ENCODE data around the gene TEX19.
A peak's percentile ranks its signal among the peaks of the same experiment; 100 is the strongest.

TEX19 gene

DNA sequence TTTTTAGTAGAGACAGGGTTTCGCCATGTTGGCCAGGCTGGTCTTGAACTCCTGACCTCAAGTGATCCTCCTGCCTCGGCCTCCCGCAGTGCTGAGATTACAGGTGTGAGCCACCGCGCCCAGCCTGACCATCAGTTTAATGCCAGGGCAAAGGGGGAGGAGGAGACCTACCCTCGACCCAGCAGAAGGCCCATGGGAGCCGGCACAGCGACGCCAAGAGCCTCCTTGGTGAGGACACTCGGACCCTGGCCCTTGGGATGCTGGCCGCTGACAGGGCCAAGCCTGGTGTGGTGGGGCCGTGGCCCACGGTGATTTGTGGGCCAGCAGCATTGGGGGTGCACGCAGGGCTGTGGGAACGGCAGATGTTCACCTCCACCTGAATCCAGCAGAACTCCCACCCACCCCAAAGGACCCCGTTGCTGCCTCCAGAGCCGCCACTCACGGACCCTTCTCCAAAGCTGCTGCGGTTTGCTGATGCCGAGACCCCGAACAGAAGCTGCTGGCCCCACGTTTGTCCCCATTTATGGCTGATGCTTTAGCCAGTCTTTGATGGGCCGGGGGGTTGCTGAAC, 32.5 kb downstream of the TEX19 start:
- DNase-seq = no peak

DNA sequence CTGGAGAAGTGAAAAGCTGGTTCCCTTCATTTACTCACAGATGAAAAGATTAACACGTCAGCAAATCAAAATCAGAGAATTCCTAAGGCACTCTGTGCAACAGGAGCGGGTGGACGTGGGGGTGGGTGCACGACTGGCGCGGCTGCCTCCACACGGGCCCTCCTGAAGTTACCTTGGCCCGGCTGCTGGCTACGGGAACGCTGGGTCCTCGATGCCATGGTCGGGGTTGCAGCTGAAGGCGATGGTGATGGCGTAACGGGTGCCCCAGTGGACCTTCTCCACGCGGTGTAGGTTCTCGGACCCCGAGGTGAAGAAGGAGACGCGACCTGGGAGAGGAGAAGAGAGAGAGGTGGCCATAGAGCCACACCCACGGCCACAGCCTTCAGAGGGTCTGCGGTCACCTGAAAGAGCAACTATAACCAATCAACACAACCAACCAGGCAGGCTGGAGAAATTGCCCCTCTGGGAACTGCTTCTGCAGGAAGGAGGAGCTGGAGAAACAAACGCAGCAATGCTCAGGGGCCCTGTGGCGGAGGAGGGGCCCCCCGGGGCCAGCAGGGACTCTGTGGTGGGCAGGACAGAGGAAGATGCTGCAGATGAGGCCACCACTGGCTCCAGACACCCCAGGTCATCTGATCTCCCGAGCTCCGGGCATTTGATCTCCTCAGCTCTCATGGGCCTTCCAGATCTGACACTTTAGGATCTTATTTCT, 33.3 kb downstream of the TEX19 start:
- DNase-seq = no peak

- no peak for DNase-seq
Measured at GRCh38 chr17:82392941-82393340, 33.9 kb downstream of the TEX19 start.

DNA sequence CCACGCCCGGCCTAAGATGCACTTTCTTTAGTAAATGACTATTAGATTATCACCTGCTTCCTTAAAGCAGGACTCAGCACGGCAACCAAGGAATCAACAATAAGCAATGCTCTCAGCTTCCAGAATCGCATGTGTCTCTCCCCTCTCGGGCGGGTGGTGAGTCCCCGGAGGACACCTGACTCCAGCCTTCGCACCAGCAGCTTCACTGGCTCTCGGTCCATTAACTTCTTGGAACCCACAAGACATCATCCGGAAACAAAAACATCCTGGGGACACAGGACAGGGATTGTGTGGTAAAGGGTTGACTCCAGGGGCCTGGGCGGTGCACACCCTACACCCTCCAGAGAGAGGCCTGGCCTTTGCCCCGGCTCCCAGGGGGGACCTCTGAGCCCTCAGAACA, 35.2 kb downstream of the TEX19 start:
- DNase-seq = no peak

GRCh38 chr17:82396601-82397435, 37.8 kb downstream of the TEX19 start:
- DNase-seq = no peak

DNA sequence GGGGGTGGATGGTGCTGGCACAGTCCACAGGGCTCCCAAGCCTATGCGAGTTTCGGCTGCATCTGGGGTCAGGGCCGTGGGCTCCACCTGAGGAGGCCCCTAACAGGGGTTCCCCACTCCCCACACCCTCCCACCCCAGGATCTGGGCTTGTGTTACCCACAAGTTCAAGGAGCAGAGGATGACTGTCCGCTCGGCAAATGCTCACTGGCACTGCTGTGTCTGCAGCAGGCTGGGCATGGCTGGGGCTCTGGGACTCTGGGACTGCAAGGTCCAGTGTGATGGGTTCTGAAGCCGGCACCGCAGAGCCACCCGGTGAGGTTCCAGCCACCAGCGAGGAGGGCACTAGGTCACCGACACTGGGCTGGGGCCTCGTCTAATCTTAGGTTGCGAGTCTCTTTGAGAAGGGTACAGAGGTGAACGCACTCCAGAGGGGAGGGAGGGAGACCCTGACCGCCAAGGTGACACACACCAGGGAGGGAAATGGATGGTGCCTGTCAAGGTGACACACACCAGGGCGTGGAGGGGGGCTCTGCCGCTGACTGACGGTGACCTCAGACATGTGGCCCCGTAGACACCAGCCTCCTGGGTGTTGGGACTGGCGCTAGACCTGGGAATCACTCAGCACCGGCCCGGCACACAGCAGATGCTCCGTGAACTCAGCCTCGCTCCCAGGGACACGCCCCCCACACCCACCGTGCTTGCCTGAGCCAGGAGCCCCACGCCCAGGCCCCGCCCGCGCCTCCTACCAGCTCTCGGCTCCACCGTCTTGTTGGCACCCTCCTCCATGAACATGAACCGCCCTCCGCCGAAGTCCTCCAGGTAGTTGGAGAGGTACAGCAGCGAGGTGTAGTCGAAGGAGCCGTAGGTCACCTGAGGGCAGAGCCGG, 38.6 kb downstream of the TEX19 start:
- no peak for DNase-seq

GRCh38 chr17:82399041-82399441, 40.0 kb downstream of the TEX19 start:
- DNase-seq = no peak

- DNase-seq = no peak
Measured at GRCh38 chr17:82399601-82400101, 40.6 kb downstream of the TEX19 start.

DNA sequence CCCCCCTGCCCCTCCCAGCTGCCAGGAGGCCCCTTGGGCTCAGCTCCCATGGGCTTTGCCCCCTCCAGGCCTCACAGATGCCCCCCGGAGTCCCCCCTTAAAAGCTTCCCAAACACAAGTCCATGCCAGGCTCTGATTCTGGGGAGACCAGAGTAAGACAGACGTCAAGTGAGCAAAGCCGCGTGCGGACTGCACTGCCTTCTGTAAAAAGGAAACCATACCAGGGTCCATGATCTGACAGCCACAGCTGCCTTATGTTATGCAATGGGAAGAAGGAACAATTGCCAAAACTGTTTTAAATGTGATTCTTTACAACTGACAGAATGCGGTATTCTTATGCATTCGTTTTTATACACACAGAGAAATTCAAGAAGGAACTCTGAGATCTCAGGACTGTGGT, 41.2 kb downstream of the TEX19 start:
- DNase-seq = no peak

DNA sequence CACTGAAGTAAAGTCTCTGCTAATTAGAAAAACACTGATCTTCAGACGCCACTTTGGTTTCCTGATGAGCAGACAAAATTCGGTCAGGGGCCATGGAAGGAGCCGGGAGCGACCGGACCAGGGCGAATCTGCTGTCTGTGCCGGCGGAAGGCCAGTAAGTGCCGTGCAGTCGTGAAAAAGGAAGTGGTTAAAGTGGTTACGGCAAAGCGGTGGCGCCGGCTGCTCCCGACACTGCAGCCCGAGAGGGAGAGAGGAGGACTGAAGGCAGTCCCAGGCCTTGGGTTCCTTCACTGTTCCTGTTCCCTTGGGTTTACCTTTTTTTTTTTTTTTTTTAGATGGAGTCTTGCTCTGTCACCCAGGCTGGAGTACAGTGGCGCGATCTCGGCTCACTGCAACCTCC, 41.8 kb downstream of the TEX19 start:
- DNase-seq = peak in 2 of 4 experiments; percentile 20 to 25

- no peak for DNase-seq
Measured at GRCh38 chr17:82402865-82403264, 43.8 kb downstream of the TEX19 start.

DNA sequence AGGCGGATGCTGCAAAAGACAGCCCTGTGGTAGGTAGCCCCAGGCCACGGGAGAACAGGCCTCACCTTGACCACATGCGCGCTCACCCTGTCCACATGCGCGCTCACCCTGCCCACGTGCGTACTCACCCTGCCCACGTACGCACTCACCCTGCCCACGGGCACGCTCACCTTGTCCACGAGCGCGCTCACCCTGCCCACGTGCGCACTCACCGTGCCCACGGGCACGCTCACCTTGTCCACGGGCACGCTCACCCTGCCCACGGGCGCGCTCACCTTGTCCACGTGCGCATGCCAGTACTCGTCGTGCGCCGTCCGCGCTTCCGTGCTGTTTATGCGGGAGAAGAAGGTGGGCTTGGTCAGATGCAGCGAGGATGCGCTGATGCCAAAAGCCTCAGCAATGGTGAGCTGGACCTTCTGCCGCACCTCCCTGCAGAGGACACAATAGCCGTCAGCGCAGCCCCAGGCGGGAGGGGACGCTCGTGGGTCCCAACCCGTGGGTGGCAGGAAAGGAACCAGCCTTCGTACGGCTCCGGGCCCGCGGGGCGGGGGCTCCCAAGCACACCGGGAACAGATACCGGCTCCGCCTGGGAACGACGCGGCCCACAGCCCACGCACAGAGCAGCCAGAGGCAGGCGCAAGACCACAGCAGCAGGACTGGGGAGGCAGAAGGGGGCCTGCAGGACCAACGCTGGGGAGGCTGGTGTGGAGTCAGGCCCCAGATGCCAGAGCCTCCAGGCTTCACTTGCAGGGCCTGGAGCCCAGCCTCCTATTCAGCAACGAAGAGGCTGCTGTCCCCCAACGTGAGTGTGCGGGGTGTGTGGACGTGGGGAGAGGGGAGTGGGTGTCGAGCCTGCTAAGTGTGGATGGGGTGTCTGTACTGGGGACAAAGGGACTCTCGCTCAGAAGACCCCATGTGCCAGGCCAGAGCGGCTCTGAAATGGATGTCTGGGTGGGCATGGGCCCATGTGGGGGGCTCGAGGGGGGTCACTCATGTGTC, 44.9 kb downstream of the TEX19 start:
- DNase-seq = no peak

DNA sequence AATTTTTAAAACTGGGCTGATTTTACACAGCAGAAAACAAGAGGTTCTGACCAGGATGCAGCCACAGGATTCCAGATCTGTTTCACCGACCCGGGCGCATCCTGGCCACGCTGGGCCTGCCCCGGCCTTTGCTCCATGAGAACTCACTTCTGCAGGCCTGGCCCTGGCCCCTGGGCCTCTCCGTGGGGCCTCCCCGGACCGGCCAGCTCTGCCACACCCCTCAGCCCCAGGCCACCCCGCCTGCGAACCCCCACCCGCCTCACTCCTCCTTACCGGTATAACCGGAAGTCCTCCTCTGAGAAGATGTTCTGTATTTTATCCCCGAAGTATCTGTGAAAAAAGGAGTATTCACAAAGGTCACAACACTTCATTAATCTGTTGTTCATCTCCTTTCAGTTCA, 46.0 kb downstream of the TEX19 start:
- no peak for DNase-seq

DNA sequence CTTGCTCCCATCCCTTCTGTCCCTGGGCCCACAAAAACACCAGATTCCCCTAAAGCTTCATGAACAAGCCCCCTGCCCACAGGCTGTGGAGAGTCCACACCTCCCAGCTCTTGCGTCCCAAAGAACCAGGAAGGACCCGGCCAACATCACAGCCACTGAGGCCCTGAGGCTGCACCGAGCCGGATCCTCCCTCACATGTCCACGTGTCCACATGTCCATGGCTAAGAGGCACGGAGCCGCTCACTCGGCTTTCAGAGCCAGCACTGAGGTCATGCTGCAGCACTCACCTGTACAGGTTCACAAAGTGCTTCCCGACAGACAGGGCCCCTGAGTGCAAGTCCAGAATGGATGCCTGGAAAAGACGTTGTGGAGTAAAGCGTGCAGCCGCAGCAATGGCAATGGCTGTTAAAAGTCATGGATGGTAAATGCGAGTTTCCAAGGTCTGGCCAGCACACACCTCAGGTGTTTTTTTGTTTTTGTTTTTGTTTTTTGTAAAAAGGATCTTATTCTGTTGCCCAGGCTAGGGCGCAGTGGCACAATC, 47.2 kb downstream of the TEX19 start:
- no peak for DNase-seq

- DNase-seq = no peak
Measured at GRCh38 chr17:82407255-82407654, 48.2 kb downstream of the TEX19 start.

DNA sequence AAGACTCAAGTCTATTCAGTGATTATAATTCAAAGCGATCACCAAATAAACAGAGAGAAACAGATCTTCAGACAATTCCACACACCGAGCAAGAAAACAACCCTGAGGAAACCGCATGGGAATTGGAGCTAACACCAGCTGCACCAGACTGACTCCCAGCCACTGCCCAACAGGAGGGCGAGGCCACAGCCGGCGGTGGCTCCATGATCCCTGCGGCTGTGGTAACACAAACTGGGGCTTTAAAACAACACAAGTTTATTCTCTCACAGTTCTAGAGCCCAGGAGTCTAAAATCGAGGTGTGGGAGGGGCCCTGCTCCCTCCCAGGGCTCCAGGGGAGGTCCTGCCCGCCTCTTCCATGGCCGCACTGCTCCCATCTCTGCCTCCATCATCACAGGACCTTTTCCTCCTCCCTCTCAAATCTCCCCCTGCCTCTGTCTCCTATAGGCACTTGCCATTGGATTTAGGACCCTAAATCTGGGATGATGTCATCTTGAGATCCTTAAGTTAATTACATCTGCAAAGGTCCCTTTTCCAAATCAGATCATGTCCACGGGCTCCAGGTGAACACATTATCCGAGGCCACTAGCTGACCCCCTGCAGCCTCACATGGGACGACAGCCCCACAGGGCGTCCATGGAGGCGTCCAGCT, 49.4 kb downstream of the TEX19 start:
- DNase-seq = no peak

- no peak for DNase-seq
Measured at GRCh38 chr17:82408938-82409318, 49.9 kb downstream of the TEX19 start.

DNA sequence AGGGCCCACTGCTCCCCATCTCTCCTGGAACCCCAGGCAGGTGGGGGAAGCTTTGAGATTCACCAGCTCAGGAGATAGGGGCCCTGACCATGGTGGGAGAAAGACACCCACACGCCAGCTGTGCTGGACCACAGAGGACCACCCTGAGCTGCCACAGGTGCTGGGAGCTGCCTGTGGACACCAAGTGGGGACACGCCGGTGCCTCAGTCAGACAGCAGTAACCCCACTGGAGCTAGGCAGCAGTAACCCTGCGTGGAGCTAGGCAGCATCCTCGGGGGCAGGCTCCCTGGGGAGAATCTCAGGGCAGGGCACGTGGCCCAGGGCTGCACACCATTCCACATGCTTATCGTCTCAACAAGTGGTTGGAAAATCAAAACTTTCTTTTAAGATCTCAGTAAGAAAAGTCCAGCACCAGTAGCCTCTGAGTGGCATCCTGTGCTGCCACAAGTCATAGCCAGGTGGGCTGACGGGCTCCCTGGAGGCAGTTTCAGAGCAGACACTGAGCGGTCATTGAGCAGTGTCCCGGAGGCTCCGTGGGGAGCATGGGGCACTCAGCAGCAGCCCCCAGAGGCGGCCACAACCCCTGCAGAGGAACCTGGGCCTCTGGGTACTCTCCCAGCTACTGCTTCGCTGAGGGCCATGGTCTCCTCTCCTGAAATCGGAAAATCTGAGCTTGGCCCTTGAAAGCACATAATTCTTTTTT, 51.1 kb downstream of the TEX19 start:
- DNase-seq = no peak

GRCh38 chr17:82411396-82412053, 52.5 kb downstream of the TEX19 start:
- no peak for DNase-seq
